ENCODE data around the gene MYO19.

The MYO19 gene

DNA sequence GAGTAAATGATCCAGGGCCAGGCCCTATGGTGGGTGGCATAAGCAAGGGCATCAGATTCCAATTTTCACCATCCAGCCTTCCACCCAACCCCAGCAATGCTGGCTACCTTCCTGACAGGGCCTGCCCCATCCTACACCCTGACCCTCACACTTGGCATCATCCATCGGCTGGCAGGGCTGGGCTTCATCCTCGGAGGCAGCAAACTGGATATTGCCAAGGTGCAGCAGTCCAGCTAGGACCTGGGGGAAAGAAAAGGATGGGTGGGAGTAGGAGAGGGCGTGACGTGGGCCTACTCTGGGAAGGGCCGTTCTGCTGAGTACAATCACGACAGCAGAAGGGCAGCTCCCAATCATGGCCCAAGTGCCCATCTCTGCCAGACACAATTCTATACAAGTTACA, 23.5 kb downstream of the MYO19 start:
- TF ChIP-seq TAF1 (IDR thresholded peaks at IDR 0.05; ENCODE audit: borderline replicate concordance, insufficient read depth, low read length) (no peak), POLR2AphosphoS5 (IDR thresholded peaks at IDR 0.05; ENCODE audit: low read depth, low read length) (no peak), FOXP2 (optimal IDR thresholded peaks at IDR 0.05; ENCODE audit: borderline replicate concordance, extremely low read depth, extremely low read length, insufficient read depth) (no peak), SIN3A (IDR thresholded peaks at IDR 0.05; ENCODE audit: borderline replicate concordance, insufficient read depth, low read length) (no peak)
- TF ChIP-seq, protein P1, sequence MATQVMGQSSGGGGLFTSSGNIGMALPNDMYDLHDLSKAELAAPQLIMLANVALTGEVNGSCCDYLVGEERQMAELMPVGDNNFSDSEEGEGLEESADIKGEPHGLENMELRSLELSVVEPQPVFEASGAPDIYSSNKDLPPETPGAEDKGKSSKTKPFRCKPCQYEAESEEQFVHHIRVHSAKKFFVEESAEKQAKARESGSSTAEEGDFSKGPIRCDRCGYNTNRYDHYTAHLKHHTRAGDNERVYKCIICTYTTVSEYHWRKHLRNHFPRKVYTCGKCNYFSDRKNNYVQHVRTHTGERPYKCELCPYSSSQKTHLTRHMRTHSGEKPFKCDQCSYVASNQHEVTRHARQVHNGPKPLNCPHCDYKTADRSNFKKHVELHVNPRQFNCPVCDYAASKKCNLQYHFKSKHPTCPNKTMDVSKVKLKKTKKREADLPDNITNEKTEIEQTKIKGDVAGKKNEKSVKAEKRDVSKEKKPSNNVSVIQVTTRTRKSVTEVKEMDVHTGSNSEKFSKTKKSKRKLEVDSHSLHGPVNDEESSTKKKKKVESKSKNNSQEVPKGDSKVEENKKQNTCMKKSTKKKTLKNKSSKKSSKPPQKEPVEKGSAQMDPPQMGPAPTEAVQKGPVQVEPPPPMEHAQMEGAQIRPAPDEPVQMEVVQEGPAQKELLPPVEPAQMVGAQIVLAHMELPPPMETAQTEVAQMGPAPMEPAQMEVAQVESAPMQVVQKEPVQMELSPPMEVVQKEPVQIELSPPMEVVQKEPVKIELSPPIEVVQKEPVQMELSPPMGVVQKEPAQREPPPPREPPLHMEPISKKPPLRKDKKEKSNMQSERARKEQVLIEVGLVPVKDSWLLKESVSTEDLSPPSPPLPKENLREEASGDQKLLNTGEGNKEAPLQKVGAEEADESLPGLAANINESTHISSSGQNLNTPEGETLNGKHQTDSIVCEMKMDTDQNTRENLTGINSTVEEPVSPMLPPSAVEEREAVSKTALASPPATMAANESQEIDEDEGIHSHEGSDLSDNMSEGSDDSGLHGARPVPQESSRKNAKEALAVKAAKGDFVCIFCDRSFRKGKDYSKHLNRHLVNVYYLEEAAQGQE (IDR thresholded peaks at IDR 0.05; ENCODE audit: insufficient read depth in 1 of 2, low read depth in 2 of 2, low read length in 2 of 2), result no peak

DNA sequence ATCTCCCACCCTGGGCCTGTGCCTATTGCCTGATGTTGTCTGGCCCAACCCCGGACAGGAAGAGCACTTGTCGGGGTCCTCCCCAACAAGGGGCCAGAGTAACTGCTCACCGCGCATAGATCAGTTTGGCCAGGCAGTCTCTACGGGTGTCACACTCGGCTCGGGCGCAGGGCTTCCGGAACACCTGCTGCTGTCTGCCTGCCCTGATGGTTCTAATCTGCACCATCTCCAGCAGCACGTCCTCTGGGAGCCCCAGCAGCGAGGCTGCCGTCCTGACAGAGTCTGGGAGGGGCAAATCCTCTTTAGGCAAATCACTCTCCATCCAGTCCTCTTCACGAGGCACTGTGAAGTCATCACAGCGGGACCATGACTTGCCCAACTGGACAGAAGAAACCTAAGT, 24.0 kb downstream of the MYO19 start:
- TF ChIP-seq FOXP2 (optimal IDR thresholded peaks at IDR 0.05; ENCODE audit: borderline replicate concordance, extremely low read depth, extremely low read length, insufficient read depth) (no peak), TAF1 (IDR thresholded peaks at IDR 0.05; ENCODE audit: borderline replicate concordance, insufficient read depth, low read length) (no peak), POLR2AphosphoS5 (IDR thresholded peaks at IDR 0.05; ENCODE audit: low read depth, low read length) (no peak), SIN3A (IDR thresholded peaks at IDR 0.05; ENCODE audit: borderline replicate concordance, insufficient read depth, low read length) (no peak)
- TF ChIP-seq, protein P1 (IDR thresholded peaks at IDR 0.05; ENCODE audit: insufficient read depth in 1 of 2, low read depth in 2 of 2, low read length in 2 of 2), result no peak

DNA sequence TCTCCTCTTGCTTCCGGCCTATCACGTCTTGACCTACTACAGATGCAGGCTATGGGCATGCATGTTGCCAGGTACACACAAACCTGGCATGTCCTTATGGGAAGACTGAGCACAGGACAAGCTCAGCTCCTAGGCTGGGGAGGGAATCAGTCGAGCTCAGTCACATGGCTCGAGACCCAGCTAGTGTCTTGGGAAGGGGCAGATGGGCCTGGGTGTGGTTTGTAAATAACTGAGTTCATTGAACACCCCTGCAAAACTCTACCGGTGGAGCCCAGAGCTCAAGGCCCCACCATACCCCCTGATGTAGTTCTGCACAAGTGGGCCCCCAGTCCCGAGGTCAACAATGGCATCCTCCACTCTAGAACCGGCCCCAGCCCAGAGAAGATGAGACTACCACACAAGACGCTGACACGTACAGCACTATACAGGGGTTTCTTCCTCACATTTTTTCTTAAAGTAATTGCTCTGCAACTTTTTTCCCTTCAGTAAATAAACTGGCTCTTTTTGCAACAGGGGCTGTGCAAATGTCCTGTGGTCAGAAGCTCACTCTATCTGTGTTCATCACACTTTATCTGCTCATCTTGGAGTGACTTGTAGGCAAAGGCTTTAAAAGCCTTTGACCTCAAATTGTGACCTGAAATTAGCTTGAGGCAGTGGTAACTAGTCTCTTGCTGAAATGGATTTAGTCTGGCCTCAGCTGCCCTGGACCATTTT, 25.2 kb downstream of the MYO19 start:
- no peak for TF ChIP-seq FOXP2 (optimal IDR thresholded peaks at IDR 0.05; ENCODE audit: borderline replicate concordance, extremely low read depth, extremely low read length, insufficient read depth)

DNA sequence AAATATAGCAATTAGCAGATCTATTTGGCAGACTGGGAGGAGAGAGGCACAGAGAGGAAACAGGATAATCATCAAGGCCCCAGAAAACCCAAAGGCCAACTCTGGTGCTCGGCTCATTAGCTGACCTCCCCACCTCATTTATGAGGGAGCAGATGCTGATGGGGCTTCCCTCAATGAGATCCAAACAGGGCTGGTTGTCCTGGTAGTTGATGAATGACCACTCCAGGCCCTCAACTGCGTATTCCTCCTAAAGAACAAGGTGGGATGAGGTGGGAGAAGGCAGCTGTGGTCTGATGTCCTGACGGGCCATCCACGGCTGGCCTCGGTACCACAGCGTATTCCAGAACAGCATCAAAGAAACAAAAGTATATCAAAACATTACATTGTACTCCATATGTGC, 27.4 kb downstream of the MYO19 start:
- TF ChIP-seq FOXP2 (optimal IDR thresholded peaks at IDR 0.05; ENCODE audit: borderline replicate concordance, extremely low read depth, extremely low read length, insufficient read depth) (no peak), TAF1 (IDR thresholded peaks at IDR 0.05; ENCODE audit: borderline replicate concordance, insufficient read depth, low read length) (no peak), POLR2AphosphoS5 (IDR thresholded peaks at IDR 0.05; ENCODE audit: low read depth, low read length) (no peak), SIN3A (IDR thresholded peaks at IDR 0.05; ENCODE audit: borderline replicate concordance, insufficient read depth, low read length) (no peak)
- TF ChIP-seq, protein P1 (IDR thresholded peaks at IDR 0.05; ENCODE audit: insufficient read depth in 1 of 2, low read depth in 2 of 2, low read length in 2 of 2), result no peak

DNA sequence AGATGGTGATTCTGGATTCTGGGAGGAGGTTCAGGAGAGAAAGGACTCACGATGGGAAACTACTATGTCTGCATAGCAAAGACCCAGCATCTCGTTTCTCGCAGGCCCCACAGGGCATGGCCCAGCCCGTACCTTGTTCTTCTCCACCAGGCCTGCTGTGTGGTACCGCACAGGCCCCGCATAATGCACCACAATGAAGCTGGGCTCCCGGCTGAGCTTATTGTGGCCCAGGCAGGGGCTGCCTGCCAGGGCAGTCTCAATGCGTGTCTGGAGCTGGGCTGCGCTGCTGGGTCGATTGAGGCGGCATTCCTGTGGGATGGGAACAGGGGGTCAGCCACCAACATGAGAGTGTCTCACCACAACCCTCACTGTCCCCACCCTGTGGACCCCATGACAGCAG, 27.8 kb downstream of the MYO19 start:
- TF ChIP-seq POLR2AphosphoS5 (IDR thresholded peaks at IDR 0.05; ENCODE audit: low read depth, low read length), result no peak
- TF ChIP-seq, protein P1 (IDR thresholded peaks at IDR 0.05; ENCODE audit: insufficient read depth in 1 of 2, low read depth in 2 of 2, low read length in 2 of 2), result no peak

Measured in PFSK-1 (cell line).